Retinal pigment epithelial cell (primary cell): Measurements from ENCODE around the gene SYDE1.

Source experiments
- DNase-seq: peaks from one replicate; pipeline ENCODE4 v3.0.0-alpha.2; 2010; ENCODE audit warnings: low read depth
- H3K4me3 ChIP-seq: 2 replicates; pipeline ENCODE4 v1.5.1; 2011; ENCODE audit warnings: mild to moderate bottlenecking, low read length, control low read depth, moderate library complexity
- TF ChIP-seq, protein P1 (sequence below): conservative IDR thresholded peaks from 2 replicates; pipeline ENCODE4 v1.5.1; 2011; ENCODE audit warnings: low read depth, low read length, control low read depth, inconsistent platforms

The SYDE1 gene

DNA sequence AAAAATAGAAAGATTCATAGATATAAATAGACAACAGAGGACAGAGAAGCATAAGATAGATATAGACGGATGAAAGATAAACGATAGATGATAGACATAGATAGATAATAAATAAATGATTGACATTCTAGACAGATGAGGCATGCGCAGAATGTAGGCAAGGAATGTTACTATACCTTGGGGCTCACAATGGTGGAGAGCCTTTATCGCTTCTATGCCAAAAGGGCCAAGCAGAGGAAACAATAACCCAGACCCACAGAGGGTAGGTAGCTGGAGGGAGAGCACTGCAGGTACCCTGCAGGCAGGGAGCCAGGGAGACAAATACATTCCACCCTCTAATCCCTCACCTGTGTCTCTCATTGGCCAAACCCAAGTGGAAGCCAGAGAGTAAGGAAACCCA lies 49.2 kb downstream of the SYDE1 start:
- DNase-seq = no peak
- no peak overlapping the region for H3K4me3 ChIP-seq
- TF ChIP-seq, protein P1, sequence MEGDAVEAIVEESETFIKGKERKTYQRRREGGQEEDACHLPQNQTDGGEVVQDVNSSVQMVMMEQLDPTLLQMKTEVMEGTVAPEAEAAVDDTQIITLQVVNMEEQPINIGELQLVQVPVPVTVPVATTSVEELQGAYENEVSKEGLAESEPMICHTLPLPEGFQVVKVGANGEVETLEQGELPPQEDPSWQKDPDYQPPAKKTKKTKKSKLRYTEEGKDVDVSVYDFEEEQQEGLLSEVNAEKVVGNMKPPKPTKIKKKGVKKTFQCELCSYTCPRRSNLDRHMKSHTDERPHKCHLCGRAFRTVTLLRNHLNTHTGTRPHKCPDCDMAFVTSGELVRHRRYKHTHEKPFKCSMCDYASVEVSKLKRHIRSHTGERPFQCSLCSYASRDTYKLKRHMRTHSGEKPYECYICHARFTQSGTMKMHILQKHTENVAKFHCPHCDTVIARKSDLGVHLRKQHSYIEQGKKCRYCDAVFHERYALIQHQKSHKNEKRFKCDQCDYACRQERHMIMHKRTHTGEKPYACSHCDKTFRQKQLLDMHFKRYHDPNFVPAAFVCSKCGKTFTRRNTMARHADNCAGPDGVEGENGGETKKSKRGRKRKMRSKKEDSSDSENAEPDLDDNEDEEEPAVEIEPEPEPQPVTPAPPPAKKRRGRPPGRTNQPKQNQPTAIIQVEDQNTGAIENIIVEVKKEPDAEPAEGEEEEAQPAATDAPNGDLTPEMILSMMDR = no peak

DNA sequence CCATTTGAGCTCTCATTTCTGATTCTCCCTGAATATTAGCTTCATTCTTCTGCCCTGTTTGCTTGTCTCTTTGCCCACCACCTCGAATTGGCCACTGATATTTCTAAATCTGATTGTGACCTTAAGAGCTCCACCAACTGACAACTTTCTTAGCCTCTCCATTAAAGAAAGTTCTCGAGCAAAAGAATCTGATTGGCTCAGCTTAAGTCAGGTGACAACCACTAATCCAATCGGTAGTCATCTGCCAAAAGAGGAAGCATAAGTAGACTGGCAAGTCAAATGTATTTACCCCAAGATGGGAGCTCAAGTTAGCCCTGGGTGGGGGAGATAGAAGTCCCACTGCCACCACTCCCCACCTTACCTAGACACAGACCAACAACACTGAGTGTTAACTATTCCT lies 52.0 kb downstream of the SYDE1 start:
- TF ChIP-seq, protein P1 = no peak
- DNase-seq = no peak

DNA sequence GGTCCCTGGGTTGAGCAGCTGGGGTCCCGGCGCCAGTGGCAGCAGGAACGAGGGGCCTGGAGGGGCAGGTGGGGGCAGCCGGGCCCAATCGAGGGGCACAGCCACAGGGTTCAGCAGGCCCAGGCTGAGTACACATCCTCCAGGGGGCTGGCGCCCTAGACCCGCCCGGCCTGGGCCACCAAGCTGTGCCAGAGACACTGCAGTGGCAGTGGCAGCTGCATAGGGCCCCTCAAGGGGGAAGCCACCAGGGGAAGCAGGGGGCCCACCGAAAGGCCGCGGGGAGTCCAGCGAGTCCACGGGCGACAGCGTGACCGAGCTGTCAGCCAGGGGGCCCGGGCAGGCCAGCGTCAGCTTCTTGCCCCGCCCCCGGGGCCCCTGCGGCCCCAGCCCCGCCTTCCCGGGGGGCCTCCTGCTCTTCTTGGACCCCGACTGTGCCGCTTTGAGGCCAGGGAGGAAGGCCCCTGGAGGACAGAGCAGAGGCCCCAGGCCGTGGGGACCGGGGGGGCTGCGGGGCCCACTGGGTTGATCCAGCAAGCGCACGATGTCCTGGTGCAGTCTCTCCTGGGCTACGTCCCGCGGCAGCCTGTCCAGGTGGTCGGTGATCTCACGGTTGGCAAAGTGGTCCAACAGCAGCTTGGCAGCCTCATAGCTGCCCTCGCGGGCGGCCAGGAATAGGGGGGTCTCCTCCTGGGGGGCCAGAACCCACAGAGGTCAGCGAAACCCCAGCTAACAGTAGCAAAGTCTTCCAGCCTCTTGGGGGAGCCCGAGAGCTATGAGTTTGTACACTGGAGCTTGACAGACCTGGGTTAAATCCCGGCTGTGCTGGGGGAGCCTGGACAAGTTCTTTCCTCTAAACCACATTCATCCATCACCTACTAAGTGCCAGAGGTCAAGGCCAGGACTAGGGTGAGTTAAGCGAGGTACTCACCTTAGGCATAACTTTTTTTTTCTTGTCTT lies 54.1 kb downstream of the SYDE1 start:
- no peak for DNase-seq
- TF ChIP-seq, protein P1 = peak; percentile 27
- H3K4me3 ChIP-seq = no peak overlapping the region

More for the DNA sequence above, 52.0 kb downstream of the SYDE1 start:
- H3K4me3 ChIP-seq = no peak overlapping the region
